Testis (tissue), 3 donors: ENCODE measurements around the gene MSLN. TPM values are rescaled to one million over a fixed set of nuclear protein-coding genes. Genes with fewer than 3 reads are reported as not detected.

Experiments used
- DNase-seq: peaks from one replicate; pipeline ENCODE4 v3.0.0-alpha.2; 2019
- H3K27ac ChIP-seq, 2 donors: fragments of 200-600 bp; sonication (generic); one replicate each; pipeline ENCODE4 v1.5.1; 2019
- H3K27me3 ChIP-seq: fragments of 200-600 bp; sonication (generic); one replicate; pipeline ENCODE4 v1.5.1; 2019
- H3K36me3 ChIP-seq: fragments of 200-600 bp; sonication (generic); one replicate; pipeline ENCODE4 v1.5.1; 2017; ENCODE audit warnings: low read depth; ENCODE audit errors: missing control alignments
- H3K4me1 ChIP-seq: fragments of 200-600 bp; sonication (generic); one replicate; pipeline ENCODE4 v1.5.1; 2019
- H3K4me3 ChIP-seq, 2 donors: fragments of 200-600 bp; sonication (generic); one replicate each; pipeline ENCODE4 v1.5.1; 2017 to 2019
- H3K9me3 ChIP-seq: fragments of 200-600 bp; sonication (generic); one replicate; pipeline ENCODE4 v1.5.1; 2017
- CTCF ChIP-seq, 3 experiments: fragments of 450-650 bp in 2 of 3; fragments of 200-600 bp in 1 of 3; sonication (generic) in 1 of 3; IDR thresholded peaks; one replicate each; pipeline ENCODE4 v1.5.1; 2016 to 2019; ENCODE audit warnings: antibody characterized with exemption in 3 of 3, mild to moderate bottlenecking in 2 of 3, moderate library complexity in 1 of 3
- POLR2A ChIP-seq: fragments of 450-650 bp; IDR thresholded peaks from one replicate; pipeline ENCODE4 v1.6.1; 2017; ENCODE audit warnings: antibody characterized with exemption, mild to moderate bottlenecking, moderate library complexity
- WGBS, 2 donors: methylation state at CpG; one replicate each; pipeline ENCODE4 v1.1.5; 2018; 5-methylcytosine and 5-hydroxymethylcytosine counted together
- intact Hi-C: fragments of 100-400 bp; cut with DNase I; formaldehyde crosslinking; loops from one replicate; pipeline ENCODE4 v1.15.1; 2023; ENCODE audit warnings: low total_unique reads
- polyA plus RNA-seq: library from polyadenylated mRNA; stranded (reverse); fragments of 350-450 nt; fragmentation: Illumina TruSeq; extraction: RNeasy Lipid Tissue Mini Kit (QIAGEN cat#74804); gene quantifications from one replicate; pipeline ENCODE4 v1.2.3, GENCODE V29; 2014; ENCODE audit warnings: low read depth, low replicate concordance; ENCODE audit not compliant: insufficient read depth
- total RNA-seq, 2 donors: library from RNA; depleted of rRNA; stranded (reverse); fragments of >200 nt; gene quantifications; one replicate each; pipeline ENCODE4 v1.2.3, GENCODE V29; 2016

Gene MSLN
- total and polyA plus RNA-seq, 3 donors from 2014 or later, result 1.5 to 18.5 (median 2.8) TPM

DNA sequence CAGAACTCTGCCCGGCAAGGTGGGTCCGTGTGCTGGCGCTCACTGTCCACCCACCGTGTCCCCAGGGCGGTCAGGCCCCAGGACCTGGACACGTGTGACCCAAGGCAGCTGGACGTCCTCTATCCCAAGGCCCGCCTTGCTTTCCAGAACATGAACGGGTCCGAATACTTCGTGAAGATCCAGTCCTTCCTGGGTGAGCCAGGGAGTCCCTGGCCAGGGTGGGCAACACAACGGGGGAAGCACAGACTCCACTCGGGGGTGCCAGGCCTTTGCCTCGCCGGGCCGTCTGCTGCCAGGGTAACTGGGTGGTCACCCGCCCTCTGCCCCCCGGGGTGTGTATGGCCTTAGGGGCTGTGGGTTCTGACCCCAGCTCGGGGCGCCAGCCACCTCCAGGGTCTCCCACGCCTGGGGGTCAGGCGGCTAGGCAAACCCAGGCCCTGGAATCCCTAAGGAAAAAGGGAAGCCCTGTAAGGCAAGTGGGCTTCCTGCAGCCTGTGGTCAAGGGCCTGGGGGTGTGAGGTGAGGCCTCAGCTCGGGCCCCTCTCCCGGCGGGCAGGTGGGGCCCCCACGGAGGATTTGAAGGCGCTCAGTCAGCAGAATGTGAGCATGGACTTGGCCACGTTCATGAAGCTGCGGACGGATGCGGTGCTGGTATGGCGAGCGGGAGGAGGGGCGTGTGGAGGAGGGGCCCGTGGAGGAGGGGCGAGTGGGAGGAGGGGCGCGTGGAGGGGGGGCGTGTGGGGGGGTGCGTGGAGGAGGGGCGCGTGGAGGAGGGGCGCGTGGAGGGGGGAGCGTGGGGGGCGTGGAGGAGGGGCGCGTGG lies 6.5 kb downstream of the MSLN start:
- no peaks in the 10 kb centered on the region for H3K4me1 ChIP-seq
- TF ChIP-seq POLR2A (no peak), CTCF (IDR thresholded peaks at IDR 0.05) (no peak)
- no peaks in the 10 kb centered on the region for H3K36me3 ChIP-seq
- no peak overlapping the region for H3K4me3 ChIP-seq
- no peaks in the 10 kb centered on the region for H3K9me3 ChIP-seq
- intact Hi-C loops, result no loop called here
- no peak for DNase-seq
- no peaks in the 10 kb centered on the region for H3K27me3 ChIP-seq
- WGBS, 2 donors, result 81 to 88% methylated on average over 16 to 29 of the region's 48 CpGs
- H3K27ac ChIP-seq, result no peak overlapping the region

DNA sequence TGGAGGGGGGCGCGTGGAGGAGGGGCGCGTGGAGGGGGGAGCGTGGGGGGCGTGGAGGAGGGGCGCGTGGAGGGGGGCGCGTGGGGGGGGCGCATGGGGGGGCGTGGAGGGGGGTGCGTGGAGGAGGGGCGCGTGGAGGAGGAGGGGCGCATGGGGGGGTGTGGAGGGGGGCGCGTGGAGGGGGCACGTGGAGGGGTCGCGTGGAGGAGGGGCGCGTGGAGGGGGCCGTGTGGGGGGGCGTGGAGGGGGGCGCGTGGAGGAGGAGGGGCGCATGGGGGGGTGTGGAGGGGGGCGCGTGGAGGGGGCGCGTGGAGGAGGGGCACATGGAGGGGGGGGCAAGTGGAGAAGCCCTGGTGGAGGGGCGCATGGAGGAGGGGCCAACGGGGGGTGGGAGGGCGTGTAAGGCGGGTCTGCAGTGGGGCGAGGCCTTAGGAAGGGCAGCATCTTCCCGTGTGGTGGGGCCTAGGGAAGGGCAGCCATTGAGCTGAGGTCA lies 7.3 kb downstream of the MSLN start:
- H3K36me3 ChIP-seq, result no peaks in the 10 kb centered on the region
- H3K27me3 ChIP-seq, result no peaks in the 10 kb centered on the region
- no peak overlapping the region for H3K27ac ChIP-seq
- DNase-seq, result no peak
- no peaks in the 10 kb centered on the region for H3K4me1 ChIP-seq
- intact Hi-C loops, result no loop called here
- no peak overlapping the region for H3K4me3 ChIP-seq
- H3K9me3 ChIP-seq, result no peaks in the 10 kb centered on the region
- WGBS, 2 donors, result 67 to 77% methylated on average over 8 to 27 of the region's 38 CpGs
- TF ChIP-seq POLR2A (no peak), CTCF (IDR thresholded peaks at IDR 0.05) (no peak)

GRCh38 chr16:768428-768827 lies 7.9 kb downstream of the MSLN start:
- no peaks in the 10 kb centered on the region for H3K27me3 ChIP-seq
- H3K4me1 ChIP-seq, result no peaks in the 10 kb centered on the region
- H3K36me3 ChIP-seq, result no peaks in the 10 kb centered on the region
- H3K9me3 ChIP-seq, result no peaks in the 10 kb centered on the region
- no peak for TF ChIP-seq CTCF (IDR thresholded peaks at IDR 0.05)
- TF ChIP-seq POLR2A, result no peak
- no peak overlapping the region for H3K27ac ChIP-seq
- no peak for DNase-seq
- intact Hi-C loops, result no loop called here
- no peak overlapping the region for H3K4me3 ChIP-seq
- 84 to 87% methylated on average over 15 to 21 of the region's 21 CpGs for WGBS, 2 donors

DNA sequence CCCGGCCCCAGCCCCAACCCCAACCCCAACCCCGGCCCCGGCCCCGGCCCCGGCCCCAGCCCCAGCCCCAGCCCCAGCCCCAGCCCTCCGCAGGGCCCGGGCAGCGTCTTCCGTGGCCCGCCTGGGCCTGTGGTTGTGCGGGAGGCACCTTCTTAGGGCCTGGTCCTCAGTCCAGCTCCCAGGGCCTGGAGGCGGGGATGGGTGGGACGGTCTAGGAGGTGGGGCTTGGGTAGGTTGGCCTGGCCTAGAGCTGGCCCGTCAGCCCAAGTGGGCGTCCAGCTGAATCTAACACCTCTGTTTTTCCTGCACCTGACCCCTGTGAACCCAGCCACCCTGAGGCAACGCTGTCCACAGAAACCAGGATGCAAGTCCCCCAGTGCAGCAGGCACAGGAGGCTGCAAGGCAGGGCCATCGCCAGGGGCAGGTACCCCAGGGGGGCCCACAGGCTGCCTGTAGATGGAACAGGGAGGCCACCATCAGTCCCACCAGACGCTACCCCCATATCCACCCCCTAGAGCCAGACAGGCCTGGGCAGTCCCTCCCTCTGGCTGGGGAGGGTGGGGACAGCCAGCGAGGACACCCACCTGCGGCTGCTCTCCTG lies 8.8 kb downstream of the MSLN start:
- H3K27me3 ChIP-seq, result no peaks in the 10 kb centered on the region
- no peaks in the 10 kb centered on the region for H3K9me3 ChIP-seq
- no peaks in the 10 kb centered on the region for H3K36me3 ChIP-seq
- no peak for DNase-seq
- no peak overlapping the region for H3K4me3 ChIP-seq
- intact Hi-C loops, result no loop called here
- no peaks in the 10 kb centered on the region for H3K4me1 ChIP-seq
- TF ChIP-seq POLR2A (no peak), CTCF (IDR thresholded peaks at IDR 0.05) (no peak)
- H3K27ac ChIP-seq, result no peak overlapping the region
- 86 to 89% methylated on average over 6 to 19 of the region's 20 CpGs for WGBS, 2 donors
